ENCODE data around the gene PLCB2.

Gene PLCB2

GRCh38 chr15:40338041-40338657, 30.4 kb upstream of the PLCB2 start:
- TF ChIP-seq REST (IDR thresholded peaks at IDR 0.05; ENCODE audit: insufficient read depth in 1 of 2, low read depth in 2 of 2, low read length in 2 of 2) (no peak), TAF1 (IDR thresholded peaks at IDR 0.05; ENCODE audit: borderline replicate concordance, insufficient read depth, low read length) (no peak), SIN3A (IDR thresholded peaks at IDR 0.05; ENCODE audit: borderline replicate concordance, insufficient read depth, low read length) (no peak), FOXP2 (optimal IDR thresholded peaks at IDR 0.05; ENCODE audit: borderline replicate concordance, extremely low read depth, extremely low read length, insufficient read depth) (no peak), POLR2AphosphoS5 (IDR thresholded peaks at IDR 0.05; ENCODE audit: low read depth, low read length) (no peak)

GRCh38 chr15:40337597-40337996, 29.9 kb upstream of the PLCB2 start:
- TF ChIP-seq REST (IDR thresholded peaks at IDR 0.05; ENCODE audit: insufficient read depth in 1 of 2, low read depth in 2 of 2, low read length in 2 of 2) (no peak), SIN3A (IDR thresholded peaks at IDR 0.05; ENCODE audit: borderline replicate concordance, insufficient read depth, low read length) (no peak), POLR2AphosphoS5 (IDR thresholded peaks at IDR 0.05; ENCODE audit: low read depth, low read length) (no peak), TAF1 (IDR thresholded peaks at IDR 0.05; ENCODE audit: borderline replicate concordance, insufficient read depth, low read length) (no peak), FOXP2 (optimal IDR thresholded peaks at IDR 0.05; ENCODE audit: borderline replicate concordance, extremely low read depth, extremely low read length, insufficient read depth) (no peak)

- TF ChIP-seq FOXP2 (optimal IDR thresholded peaks at IDR 0.05; ENCODE audit: borderline replicate concordance, extremely low read depth, extremely low read length, insufficient read depth) (no peak), SIN3A (IDR thresholded peaks at IDR 0.05; ENCODE audit: borderline replicate concordance, insufficient read depth, low read length) (no peak), REST (IDR thresholded peaks at IDR 0.05; ENCODE audit: insufficient read depth in 1 of 2, low read depth in 2 of 2, low read length in 2 of 2) (no peak), POLR2AphosphoS5 (IDR thresholded peaks at IDR 0.05; ENCODE audit: low read depth, low read length) (no peak), TAF1 (IDR thresholded peaks at IDR 0.05; ENCODE audit: borderline replicate concordance, insufficient read depth, low read length) (no peak)
These were observed 29.0 kb upstream of the PLCB2 start for GRCh38 chr15:40336744-40337122.

GRCh38 chr15:40335938-40336743, 28.4 kb upstream of the PLCB2 start:
- no peak for TF ChIP-seq SIN3A (IDR thresholded peaks at IDR 0.05; ENCODE audit: borderline replicate concordance, insufficient read depth, low read length)
- TF ChIP-seq REST (IDR thresholded peaks at IDR 0.05; ENCODE audit: insufficient read depth in 1 of 2, low read depth in 2 of 2, low read length in 2 of 2) = no peak
- no peak for TF ChIP-seq POLR2AphosphoS5 (IDR thresholded peaks at IDR 0.05; ENCODE audit: low read depth, low read length)
- no peak for TF ChIP-seq FOXP2 (optimal IDR thresholded peaks at IDR 0.05; ENCODE audit: borderline replicate concordance, extremely low read depth, extremely low read length, insufficient read depth)
- no peak for TF ChIP-seq TAF1 (IDR thresholded peaks at IDR 0.05; ENCODE audit: borderline replicate concordance, insufficient read depth, low read length)
